PC-9 (cell line): ENCODE results near the gene CHDH. TPM values are rescaled to one million over a fixed set of nuclear protein-coding genes. Genes with fewer than 3 reads are reported as not detected.

Source experiments
- BruUV-seq: library from RNA; stranded (reverse); fragments of 400-500 nt; replicated peaks from 2 replicates; lab custom pipeline; 2021; lab: Mats Ljungman, UMichigan
- CTCF ChIA-PET: fragments of 300-600 bp; sonication (Branson Sonifier 250); formaldehyde crosslinking; loops from one replicate; lab custom pipeline; 2022; ENCODE audit warnings: antibody characterized with exemption; lab: Charles Lee
- POLR2A ChIA-PET: fragments of 300-600 bp; sonication (Branson Sonifier 250); formaldehyde crosslinking; loops from one replicate; lab custom pipeline; 2022; ENCODE audit warnings: antibody characterized with exemption; ENCODE audit not compliant: unreplicated experiment; lab: Charles Lee
- DNase-seq, 2 experiments: peaks; one replicate each; pipeline versions ENCODE4 v3.0.0 to v3.0.0-alpha.2; 2015 to 2022; ENCODE audit warnings: mixed read lengths in 1 of 2
- H2AFZ ChIP-seq: fragments of 200-600 bp; sonication (generic); 2 replicates; pipeline ENCODE4 v1.8.1; 2017; ENCODE audit warnings: antibody characterized with exemption
- H3F3A ChIP-seq: fragments of 200-600 bp; sonication (generic); 2 replicates; pipeline ENCODE4 v1.8.1; 2017; ENCODE audit warnings: antibody characterized with exemption, mild to moderate bottlenecking, low read depth; ENCODE audit not compliant: insufficient read depth
- H3K27ac ChIP-seq: fragments of 200-600 bp; sonication (generic); 2 replicates; pipeline ENCODE4 v1.6.1; 2016; ENCODE audit warnings: mixed run types
- H3K27me3 ChIP-seq: fragments of 200-600 bp; sonication (generic); 2 replicates; pipeline ENCODE4 v1.6.1; 2016; ENCODE audit warnings: low read depth, mixed run types; ENCODE audit not compliant: insufficient read depth
- H3K36me3 ChIP-seq: fragments of 200-600 bp; sonication (generic); 2 replicates; pipeline ENCODE4 v1.6.1; 2016; ENCODE audit warnings: low read depth, mixed run types
- H3K4me1 ChIP-seq: fragments of 200-600 bp; sonication (generic); replicated peaks from 2 replicates; pipeline ENCODE4 v1.6.1; 2016; ENCODE audit warnings: mixed run types; ENCODE audit not compliant: insufficient read depth
- H3K4me2 ChIP-seq: fragments of 200-600 bp; sonication (generic); 2 replicates; pipeline ENCODE4 v1.6.1; 2017; ENCODE audit warnings: mixed run types
- H3K4me3 ChIP-seq: fragments of 200-600 bp; sonication (generic); 2 replicates; pipeline ENCODE4 v1.6.1; 2016; ENCODE audit warnings: mixed run types
- H3K79me2 ChIP-seq: fragments of 200-600 bp; sonication (generic); 2 replicates; pipeline ENCODE4 v1.6.1; 2017; ENCODE audit warnings: low read depth, mixed run types
- H3K9me2 ChIP-seq: fragments of 200-600 bp; sonication (generic); 2 replicates; pipeline ENCODE4 v1.8.1; 2017; ENCODE audit warnings: mild to moderate bottlenecking; ENCODE audit not compliant: insufficient read depth
- H3K9me3 ChIP-seq: fragments of 200-600 bp; sonication (generic); 2 replicates; pipeline ENCODE4 v1.8.1; 2016; ENCODE audit warnings: low read depth; ENCODE audit not compliant: insufficient read depth
- H4K20me1 ChIP-seq: fragments of 200-600 bp; sonication (generic); 2 replicates; pipeline ENCODE4 v1.8.1; 2017; ENCODE audit not compliant: insufficient read depth
- CTCF ChIP-seq: fragments of 200-600 bp; sonication (generic); conservative IDR thresholded peaks from 2 replicates; pipeline ENCODE4 v1.6.1; 2017; ENCODE audit warnings: mixed run types, antibody characterized with exemption, mild to moderate bottlenecking, moderate library complexity
- EZH2 ChIP-seq: fragments of 200-600 bp; sonication (generic); IDR thresholded peaks from 2 replicates; pipeline ENCODE4 v1.8.0; 2017; ENCODE audit warnings: antibody characterized with exemption, low read depth
- intact Hi-C: fragments of 100-400 bp; cut with micrococcal nuclease; formaldehyde crosslinking; loops from one replicate; pipeline ENCODE4 v1.10.0; 2022; ENCODE audit not compliant: unreplicated experiment
- total RNA-seq: library from RNA; stranded (reverse); gene quantifications from 2 replicates; pipeline ENCODE4 v1.2.3, GENCODE V29; 2021

The CHDH gene
- total RNA-seq, 1 experiment from 2014 or later, result not detected

- H3K79me2 ChIP-seq, result no peaks in the 10 kb centered on the region
- DNase-seq, result no peak
- no peak for TF ChIP-seq EZH2
- TF ChIP-seq CTCF, result no peak
- peaks cover 30% of the 10 kb centered on the region for H3K27me3 ChIP-seq
- BruUV-seq, result no TSS peak
- no peak overlapping the region for H3K4me3 ChIP-seq
- no peaks in the 10 kb centered on the region for H3F3A ChIP-seq
- no peaks in the 10 kb centered on the region for H4K20me1 ChIP-seq
- no peaks in the 10 kb centered on the region for H3K9me2 ChIP-seq
- H3K4me2 ChIP-seq, result no peak overlapping the region
- H2AFZ ChIP-seq, result no peak overlapping the region
- no peak overlapping the region for H3K27ac ChIP-seq
- CTCF ChIA-PET, result no interaction called here
- intact Hi-C loops, result no loop called here
- no peaks in the 10 kb centered on the region for H3K4me1 ChIP-seq
- POLR2A ChIA-PET, result no interaction called here
- H3K36me3 ChIP-seq, result no peaks in the 10 kb centered on the region
- no peaks in the 10 kb centered on the region for H3K9me3 ChIP-seq
Observed at GRCh38 chr3:53856964-53857363, 10.7 kb upstream of the CHDH start.

- Histone ChIP-seq H2AFZ (no peak overlapping the region), H3K79me2 (no peaks in the 10 kb centered on the region), H3K36me3 (no peaks in the 10 kb centered on the region), H3F3A (no peaks in the 10 kb centered on the region), H3K9me3 (no peaks in the 10 kb centered on the region), H3K27ac (no peak overlapping the region), H4K20me1 (no peaks in the 10 kb centered on the region), H3K4me3 (no peak overlapping the region), H3K4me1 (no peaks in the 10 kb centered on the region), H3K27me3 (peaks cover 45% of the 10 kb centered on the region), H3K4me2 (no peak overlapping the region), H3K9me2 (no peaks in the 10 kb centered on the region)
- no TSS peak for BruUV-seq
- DNase-seq, result no peak
- TF ChIP-seq EZH2 (no peak), CTCF (no peak)
- ChIA-PET CTCF (no interaction called here), POLR2A (no interaction called here)
- intact Hi-C loops, result no loop called here
Observed at GRCh38 chr3:53850895-53851294, 4.7 kb upstream of the CHDH start.

- CTCF ChIA-PET, result no interaction called here
- no peaks in the 10 kb centered on the region for H3K79me2 ChIP-seq
- H4K20me1 ChIP-seq, result no peaks in the 10 kb centered on the region
- intact Hi-C loops, result no loop called here
- no peaks in the 10 kb centered on the region for H3K36me3 ChIP-seq
- no peak overlapping the region for H2AFZ ChIP-seq
- TF ChIP-seq CTCF (no peak), EZH2 (no peak)
- no peaks in the 10 kb centered on the region for H3K9me2 ChIP-seq
- H3F3A ChIP-seq, result no peaks in the 10 kb centered on the region
- peaks cover 43% of the 10 kb centered on the region for H3K27me3 ChIP-seq
- H3K4me3 ChIP-seq, result no peak overlapping the region
- H3K9me3 ChIP-seq, result no peaks in the 10 kb centered on the region
- no peak for DNase-seq
- POLR2A ChIA-PET, result no interaction called here
- BruUV-seq, result no TSS peak
- H3K4me1 ChIP-seq, result no peaks in the 10 kb centered on the region
- H3K4me2 ChIP-seq, result no peak overlapping the region
- H3K27ac ChIP-seq, result no peak overlapping the region
Observed at GRCh38 chr3:53849916-53850315, 3.7 kb upstream of the CHDH start.
